Ramos (cell line): ENCODE results near the gene TLR5.
"Not testable (repeated sequence)": the region's sequence is repeated elsewhere in the genome, so short reads cannot be mapped to it uniquely, and the experiment has no call there.

ENCODE experiments used
- in situ Hi-C: fragments of 300-500 bp; cut with MboI; formaldehyde crosslinking; loops from one replicate; pipeline ENCODE4 v1.14.3; 2022; ENCODE audit warnings: low sequenced_read_pairs; ENCODE audit not compliant: unreplicated experiment

TLR5 gene

DNA sequence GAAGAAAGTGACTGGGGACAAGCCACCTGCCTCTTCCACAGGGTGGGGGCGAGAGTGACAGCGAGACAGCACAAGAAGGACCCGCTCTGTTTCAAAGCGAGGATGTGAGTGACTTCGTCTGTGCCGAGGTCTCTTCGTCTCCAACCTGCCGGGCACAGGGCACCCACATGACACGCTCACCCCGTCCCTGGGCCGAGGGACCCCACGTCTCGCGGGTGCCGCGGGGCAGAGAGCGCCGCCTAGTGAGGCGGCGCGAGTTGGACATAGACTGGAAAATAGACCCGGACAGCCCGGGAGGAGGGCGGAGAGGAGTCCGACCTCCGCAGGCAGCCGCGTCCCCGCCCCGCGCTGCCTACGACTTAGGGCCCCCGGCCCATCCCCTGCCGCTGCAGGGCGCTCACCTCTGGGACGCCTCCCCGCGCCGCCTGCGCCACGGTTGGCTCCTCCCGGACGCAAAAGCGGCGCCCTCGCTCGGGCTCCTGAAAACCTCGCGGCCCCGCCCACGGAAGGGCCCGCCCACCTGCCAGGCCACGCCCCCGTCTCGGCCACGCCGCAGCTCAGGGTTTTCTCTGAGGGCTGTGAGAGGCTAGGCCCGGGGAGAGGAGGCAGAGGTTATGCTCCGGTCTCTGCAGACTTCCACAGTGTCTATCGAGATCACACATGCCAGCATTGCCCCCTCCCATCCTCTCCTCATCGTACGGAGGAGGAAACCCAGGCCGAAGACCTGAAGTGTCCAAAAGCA lies at the start of gene TLR5:
TLR5 (minus strand) TSS at position 454 of the 742 bp plus-strand sequence. CDS start 30,217 bp downstream, outside the sequence.
- in situ Hi-C loops = no loop called here

- in situ Hi-C loops = no loop called here
Observed at GRCh38 chr1:223189903-223190724, 47.1 kb upstream of the TLR5 start.

- in situ Hi-C loops = no loop called here
Observed at GRCh38 chr1:223189525-223189902, 46.5 kb upstream of the TLR5 start.

GRCh38 chr1:223188618-223189356 lies 45.7 kb upstream of the TLR5 start:
- in situ Hi-C loops = no loop called here

DNA sequence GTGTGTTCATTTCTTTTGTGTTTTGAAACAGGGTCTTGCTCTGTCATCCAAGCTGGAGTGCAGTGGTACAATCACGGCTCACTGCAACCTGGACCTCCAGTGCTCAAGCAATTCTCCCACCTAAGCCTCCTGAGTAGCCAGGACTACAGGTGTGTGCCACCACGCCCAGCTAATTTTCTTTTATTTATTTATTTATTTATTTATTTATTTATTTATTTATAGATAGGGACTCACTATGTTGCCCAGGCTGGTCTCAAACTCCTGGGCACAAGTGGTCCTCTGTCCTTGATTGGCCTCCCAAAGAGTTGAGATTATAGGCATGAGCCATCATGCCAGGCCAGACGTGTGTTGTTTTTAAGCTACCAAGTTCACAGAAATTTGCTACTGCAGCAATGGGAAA lies 43.8 kb upstream of the TLR5 start:
- in situ Hi-C loops = no loop called here

GRCh38 chr1:223183268-223183862 lies 40.3 kb upstream of the TLR5 start:
- in situ Hi-C loops = no loop called here

DNA sequence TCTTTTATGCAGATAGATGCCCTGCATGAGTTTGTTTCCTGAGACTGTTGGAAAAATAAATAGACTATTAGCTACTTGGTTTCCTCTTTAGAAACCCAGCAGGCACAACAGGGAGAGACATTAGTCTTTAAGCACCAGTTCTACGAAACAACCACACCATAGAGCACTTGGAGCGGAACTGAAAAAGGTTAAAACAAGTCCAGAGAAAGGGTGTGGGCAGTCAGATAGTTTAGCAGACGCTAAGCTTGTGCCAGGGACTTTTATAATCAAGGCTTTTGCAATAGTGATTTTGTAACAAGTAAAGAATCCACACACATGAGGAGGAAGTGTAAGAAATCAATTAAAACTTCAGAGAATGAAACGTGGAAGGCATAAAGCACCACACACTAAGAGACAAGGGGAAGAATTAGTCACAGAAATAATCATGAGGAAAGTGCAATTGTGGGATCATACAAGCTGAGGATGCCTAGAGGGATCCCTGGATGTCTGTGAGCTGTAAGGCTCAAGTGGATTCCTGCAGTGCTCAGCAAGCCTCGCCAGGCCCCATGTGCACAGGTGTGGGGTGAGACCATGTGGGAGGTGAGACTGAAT lies 37.8 kb upstream of the TLR5 start:
- in situ Hi-C loops = no loop called here

GRCh38 chr1:223179786-223180185 lies 36.7 kb upstream of the TLR5 start:
- in situ Hi-C loops = no loop called here

DNA sequence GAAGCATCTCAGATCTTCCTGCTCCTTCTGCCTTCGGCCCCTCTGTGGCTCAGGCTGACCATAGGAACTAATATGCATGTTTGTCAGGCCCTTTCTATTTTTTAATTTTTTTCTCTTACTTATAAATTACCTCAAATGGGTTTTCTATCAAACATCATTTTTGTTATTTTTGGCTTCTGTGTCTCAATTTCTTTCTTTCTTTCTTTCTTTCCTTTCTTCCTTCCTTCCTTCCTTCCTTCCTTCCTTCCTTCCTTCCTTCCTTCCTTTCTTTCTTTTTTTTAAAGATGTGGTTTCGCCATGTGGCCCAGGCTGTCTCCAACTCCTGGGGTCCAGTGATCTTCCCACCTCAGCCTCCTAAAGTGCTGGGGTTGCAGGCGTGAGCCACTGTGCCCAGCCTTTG lies 36.2 kb upstream of the TLR5 start:
- in situ Hi-C loops = no loop called here

GRCh38 chr1:223177681-223178080 lies 34.6 kb upstream of the TLR5 start:
- in situ Hi-C loops = no loop called here

- in situ Hi-C loops = no loop called here
Observed at GRCh38 chr1:223176437-223176836, 33.4 kb upstream of the TLR5 start.

DNA sequence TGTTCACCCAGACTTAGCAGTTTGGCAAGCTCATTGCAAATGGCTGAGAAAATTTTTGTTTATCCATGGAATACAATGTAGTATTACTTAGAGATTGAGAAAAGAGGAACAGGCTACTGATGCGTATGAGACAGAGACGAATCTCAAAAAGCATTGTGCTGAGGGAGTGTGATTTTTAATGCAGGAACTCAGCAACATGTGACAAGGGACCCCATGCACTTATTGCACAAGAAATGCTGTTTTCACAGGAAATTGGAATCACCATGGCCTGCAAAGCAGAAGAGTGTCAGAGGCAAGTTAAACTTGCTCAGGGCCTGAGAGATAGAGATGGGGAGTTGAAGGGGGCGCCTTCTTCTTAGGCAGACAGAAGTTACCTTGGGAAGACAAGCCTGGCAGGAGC lies 32.6 kb upstream of the TLR5 start:
- in situ Hi-C loops = no loop called here

- in situ Hi-C loops = no loop called here
Observed at GRCh38 chr1:223175032-223175431, 32.0 kb upstream of the TLR5 start.

DNA sequence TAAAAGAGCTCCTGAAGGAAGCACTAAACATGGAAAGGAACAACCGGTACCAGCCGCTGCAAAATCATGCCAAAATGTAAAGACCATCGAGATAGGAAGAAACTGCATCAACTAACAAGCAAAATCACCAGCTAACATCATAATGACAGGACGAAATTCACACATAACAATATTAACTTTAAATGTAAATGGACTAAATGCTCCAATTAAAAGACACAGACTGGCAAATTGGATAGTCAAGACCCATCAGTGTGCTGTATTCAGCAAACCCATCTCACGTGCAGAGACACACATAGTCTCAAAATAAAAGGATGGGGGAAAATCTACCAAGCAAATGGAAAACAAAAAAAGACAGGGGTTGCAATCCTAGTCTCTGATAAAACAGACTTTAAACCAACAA lies 26.4 kb upstream of the TLR5 start:
- in situ Hi-C loops = not testable (repeated sequence)

DNA sequence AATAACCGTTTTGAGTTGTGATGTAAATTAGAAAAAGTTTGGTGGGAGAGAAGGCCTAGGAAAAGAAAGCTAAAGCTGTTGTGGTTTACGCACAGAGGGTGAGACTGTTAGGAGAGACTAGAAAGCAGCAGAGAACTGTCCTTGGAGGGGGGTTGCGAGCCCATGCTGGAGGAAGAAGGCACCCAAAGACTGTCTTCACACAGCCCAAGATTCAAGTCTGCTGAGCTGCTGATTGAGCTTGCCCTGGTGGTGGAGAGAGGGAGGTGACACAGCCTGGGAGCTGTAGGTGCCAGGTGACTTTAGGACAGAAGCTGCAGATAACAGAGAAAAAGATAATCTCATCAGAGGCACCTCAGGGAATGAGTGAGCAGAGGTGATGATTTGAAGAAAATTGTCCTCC lies 18.3 kb upstream of the TLR5 start:
- in situ Hi-C loops = no loop called here

- in situ Hi-C loops = no loop called here
Observed at GRCh38 chr1:223156343-223156742, 13.3 kb upstream of the TLR5 start.

DNA sequence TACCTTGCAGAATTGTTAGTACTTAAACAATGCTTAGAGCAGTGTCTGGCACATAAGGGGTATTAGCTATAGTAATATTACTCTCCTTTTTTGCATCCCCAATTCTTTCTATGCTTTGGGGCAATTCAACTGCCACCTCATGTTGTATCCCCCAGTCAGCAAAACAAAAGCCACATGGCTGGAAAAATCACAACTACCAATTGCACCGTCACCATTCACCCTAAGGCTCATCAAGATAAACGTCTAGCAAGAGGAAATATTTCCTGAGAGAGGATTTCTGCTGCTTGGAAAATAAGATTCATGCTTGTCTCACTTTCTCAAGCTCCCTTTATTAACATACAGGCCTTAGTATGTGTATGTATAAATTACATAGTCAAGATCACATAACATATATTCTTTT lies 12.1 kb upstream of the TLR5 start:
- in situ Hi-C loops = no loop called here

DNA sequence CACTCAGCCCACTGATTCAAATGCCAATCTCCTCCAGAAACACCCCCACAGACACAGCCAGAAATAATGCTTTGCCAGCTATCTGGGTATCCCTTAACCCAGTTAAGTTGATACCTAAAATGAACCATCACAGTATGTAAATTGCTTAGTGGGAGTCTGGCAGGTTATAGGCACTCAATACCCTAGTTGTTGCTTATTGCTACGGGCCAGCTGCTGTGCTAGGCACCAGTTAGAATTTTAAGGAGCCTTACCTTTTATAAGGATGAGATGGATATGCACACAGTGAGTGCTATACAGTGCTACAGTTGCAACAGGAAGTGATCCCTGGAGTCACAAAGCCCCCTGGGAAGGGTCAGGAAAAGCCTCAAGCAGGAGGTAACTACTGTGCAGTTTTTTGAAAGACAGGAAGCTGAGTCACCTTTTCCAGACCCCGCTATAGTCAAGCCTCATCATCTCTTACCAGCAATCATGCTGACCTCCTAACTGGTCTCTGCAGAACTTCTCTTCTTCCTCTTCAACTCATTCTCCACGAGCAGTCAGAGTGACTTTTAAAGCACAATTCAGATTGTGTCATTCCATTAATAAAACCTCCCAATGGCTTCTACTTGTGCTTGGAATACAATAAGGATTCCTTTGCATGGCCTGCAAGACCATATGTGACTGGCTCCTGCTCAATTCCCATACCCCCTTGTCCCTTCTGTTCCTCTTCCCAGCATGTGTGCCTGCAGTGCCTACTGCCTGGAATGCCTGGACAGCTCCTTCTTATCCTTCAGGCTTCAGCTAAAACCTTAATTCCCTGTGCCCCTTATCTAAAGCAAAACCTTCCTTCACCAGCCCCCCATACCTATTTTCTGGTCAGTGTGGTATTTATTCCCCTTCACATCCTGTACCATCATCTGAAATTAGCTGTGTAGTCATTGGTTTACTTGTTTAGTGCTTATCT lies 10.4 kb upstream of the TLR5 start:
- in situ Hi-C loops = no loop called here

DNA sequence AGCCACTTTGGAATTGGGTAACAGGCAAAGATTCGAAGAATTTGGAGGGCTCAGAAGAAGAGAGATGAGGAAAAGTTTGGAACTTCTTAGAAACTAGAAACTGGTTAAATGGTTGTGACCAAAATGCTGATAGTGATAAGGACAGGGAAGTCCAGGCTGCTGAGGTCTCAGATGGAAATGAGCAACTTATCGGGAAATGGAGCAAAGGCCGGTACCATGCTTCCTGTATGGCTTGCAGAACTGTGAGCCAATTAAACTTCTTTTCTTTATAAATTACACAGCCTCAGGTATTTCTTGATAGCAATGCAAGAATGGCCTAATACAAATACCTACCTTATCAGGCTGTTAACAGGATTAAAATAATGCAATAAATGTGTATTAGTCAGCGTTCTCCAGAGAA lies 9.4 kb upstream of the TLR5 start:
- in situ Hi-C loops = no loop called here
